Mucosa of descending colon (tissue), 3 donors: Measurements from ENCODE around the gene GLUD1. TPM values are rescaled to one million over a fixed set of nuclear protein-coding genes. Genes with fewer than 3 reads are reported as not detected.
"Not testable (repeated sequence)": the region's sequence is repeated elsewhere in the genome, so short reads cannot be mapped to it uniquely, and the experiment has no call there.

Experiments used
- ATAC-seq: fragments of 200-7000 bp; cut with Tn5 transposase; one replicate; pipeline ENCODE4 v1.9.1; 2020; ENCODE audit warnings: mild to moderate bottlenecking, moderate library complexity
- DNase-seq, 3 donors: peaks; one replicate each; pipeline ENCODE4 v3.0.0-alpha.2; 2020
- H3K36me3 ChIP-seq: fragments of 200-600 bp; one replicate; pipeline ENCODE4 v1.8.0; 2021; ENCODE audit warnings: low read depth, mild to moderate bottlenecking
- H3K4me1 ChIP-seq: fragments of 200-600 bp; one replicate; pipeline ENCODE4 v1.8.0; 2021; ENCODE audit warnings: low read depth, mild to moderate bottlenecking
- H3K4me3 ChIP-seq: fragments of 200-600 bp; one replicate; pipeline ENCODE4 v1.8.0; 2021; ENCODE audit warnings: mild to moderate bottlenecking
- H3K9me3 ChIP-seq: fragments of 200-600 bp; one replicate; pipeline ENCODE4 v1.8.0; 2021; ENCODE audit warnings: mild to moderate bottlenecking
- intact Hi-C, 2 donors: fragments of 100-400 bp; cut with DNase I in 1 of 2; cut with micrococcal nuclease in 1 of 2; formaldehyde crosslinking; loops; one replicate each; pipeline versions ENCODE4 v1.11.0 to v1.11.1; 2022; cut with DNase I, micrococcal nuclease
- total RNA-seq, 3 donors: library from RNA; stranded (reverse); fragmentation: NEBNext Ultra II Directional in 2 of 3; extraction: Animal tissue kit (Norgen Biotek cat#: 25700) in 2 of 3; gene quantifications; one replicate each; pipeline versions ENCODE4 v1.2.1 to v1.2.4, GENCODE V29; 2021 to 2023
- TF ChIP-seq, protein P1 (sequence below): fragments of 200-600 bp; IDR thresholded peaks from one replicate; pipeline ENCODE4 v1.8.0; 2022; ENCODE audit warnings: antibody characterized with exemption, mild to moderate bottlenecking
- donor health status: DM: no; HTN: no; CAD: no; lungs with moderate emphysema.
- donor health status: DM: no; HTN: no; CAD: no.
- donor health status: DM: no; HTN: yes; CAD: no.

The GLUD1 gene
- total RNA-seq, 3 donors from 2014 or later: 114 to 141 (median 131) TPM

DNA sequence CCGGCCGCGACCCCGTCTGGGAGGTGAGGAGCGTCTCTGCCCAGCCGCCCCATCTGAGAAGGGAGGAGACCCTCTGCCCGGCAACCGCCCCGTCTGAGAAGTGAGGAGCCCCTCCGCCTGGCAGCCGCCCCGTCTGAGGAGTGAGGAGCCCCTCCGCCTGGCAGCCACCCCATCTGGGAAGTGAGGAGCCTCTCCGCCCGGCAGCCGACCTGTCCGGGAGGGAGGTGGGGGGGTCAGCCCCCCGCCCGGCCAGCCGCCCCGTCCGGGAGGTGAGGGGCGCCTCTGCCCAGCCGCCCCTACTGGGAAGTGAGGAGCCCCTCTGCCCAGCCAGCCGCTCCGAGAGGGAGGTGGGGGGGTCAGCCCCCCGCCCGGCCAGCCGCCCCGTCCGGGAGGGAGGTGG lies 14.0 kb downstream of the GLUD1 start:
- H3K36me3 ChIP-seq, H3K4me1 ChIP-seq, ATAC-seq, intact Hi-C loops, H3K9me3 ChIP-seq, DNase-seq, H3K4me3 ChIP-seq: not testable (repeated sequence)

- TF ChIP-seq, protein P1, sequence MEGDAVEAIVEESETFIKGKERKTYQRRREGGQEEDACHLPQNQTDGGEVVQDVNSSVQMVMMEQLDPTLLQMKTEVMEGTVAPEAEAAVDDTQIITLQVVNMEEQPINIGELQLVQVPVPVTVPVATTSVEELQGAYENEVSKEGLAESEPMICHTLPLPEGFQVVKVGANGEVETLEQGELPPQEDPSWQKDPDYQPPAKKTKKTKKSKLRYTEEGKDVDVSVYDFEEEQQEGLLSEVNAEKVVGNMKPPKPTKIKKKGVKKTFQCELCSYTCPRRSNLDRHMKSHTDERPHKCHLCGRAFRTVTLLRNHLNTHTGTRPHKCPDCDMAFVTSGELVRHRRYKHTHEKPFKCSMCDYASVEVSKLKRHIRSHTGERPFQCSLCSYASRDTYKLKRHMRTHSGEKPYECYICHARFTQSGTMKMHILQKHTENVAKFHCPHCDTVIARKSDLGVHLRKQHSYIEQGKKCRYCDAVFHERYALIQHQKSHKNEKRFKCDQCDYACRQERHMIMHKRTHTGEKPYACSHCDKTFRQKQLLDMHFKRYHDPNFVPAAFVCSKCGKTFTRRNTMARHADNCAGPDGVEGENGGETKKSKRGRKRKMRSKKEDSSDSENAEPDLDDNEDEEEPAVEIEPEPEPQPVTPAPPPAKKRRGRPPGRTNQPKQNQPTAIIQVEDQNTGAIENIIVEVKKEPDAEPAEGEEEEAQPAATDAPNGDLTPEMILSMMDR: no peak
- intact Hi-C loops: no loop called here
- no peaks in the 10 kb centered on the region for H3K9me3 ChIP-seq
- DNase-seq (no peak), ATAC-seq (no peak)
- no peak overlapping the region for H3K4me3 ChIP-seq
- peaks cover 4% of the 10 kb centered on the region for H3K4me1 ChIP-seq
- H3K36me3 ChIP-seq: no peaks in the 10 kb centered on the region
Observed at GRCh38 chr10:87079106-87079836, 15.4 kb downstream of the GLUD1 start.

DNA sequence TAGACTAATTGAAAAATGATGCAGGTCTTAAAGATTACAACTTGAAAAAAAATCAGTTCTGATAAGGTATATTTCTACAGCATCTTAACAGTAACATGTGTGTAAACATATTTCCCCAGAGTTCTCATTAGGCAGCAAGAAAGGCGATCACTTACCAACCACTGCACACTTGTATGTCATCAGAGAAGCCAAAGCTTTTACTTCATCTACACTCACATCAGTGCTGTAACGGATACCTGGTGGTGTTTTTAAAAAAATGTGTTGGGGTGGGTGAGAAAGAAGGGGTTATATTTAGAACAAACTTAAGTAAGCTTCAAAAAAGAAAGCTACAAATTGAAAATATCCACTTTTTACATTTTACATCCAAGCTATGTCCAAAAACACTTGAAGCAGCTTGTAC lies 18.2 kb downstream of the GLUD1 start:
- H3K9me3 ChIP-seq, ATAC-seq, H3K4me3 ChIP-seq, intact Hi-C loops, H3K36me3 ChIP-seq, H3K4me1 ChIP-seq, DNase-seq: not testable (repeated sequence)

GRCh38 chr10:87072449-87072848 lies 22.2 kb downstream of the GLUD1 start:
- H3K36me3 ChIP-seq: peaks cover 6% of the 10 kb centered on the region

DNA sequence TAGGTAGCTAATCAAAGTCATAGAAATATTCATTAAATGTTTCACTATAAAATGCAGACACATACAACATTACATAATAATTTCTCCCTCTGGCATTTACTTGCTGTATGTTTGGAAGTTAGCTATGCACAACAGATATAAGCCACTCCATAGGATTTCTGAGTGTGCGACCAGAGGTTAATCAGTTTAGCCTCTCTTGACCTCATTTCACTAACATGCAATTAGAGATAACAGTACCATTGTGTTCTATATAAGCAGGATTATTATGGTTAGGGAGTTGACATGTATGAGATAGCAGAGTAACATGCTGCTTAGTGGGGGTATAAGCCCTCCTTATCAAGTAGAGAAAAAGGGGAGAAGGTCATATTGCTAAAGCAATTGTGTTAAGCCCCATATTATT lies 26.4 kb downstream of the GLUD1 start:
- TF ChIP-seq, protein P1: no peak
- no peak for ATAC-seq
- H3K9me3 ChIP-seq: no peaks in the 10 kb centered on the region
- no peak overlapping the region for H3K4me3 ChIP-seq
- H3K4me1 ChIP-seq: no peaks in the 10 kb centered on the region
- intact Hi-C loops: no loop called here
- peaks cover 3% of the 10 kb centered on the region for H3K36me3 ChIP-seq
- no peak for DNase-seq

More at GRCh38 chr10:87072449-87072848, 22.2 kb downstream of the GLUD1 start:
- TF ChIP-seq, protein P1: no peak
- H3K4me3 ChIP-seq: no peak overlapping the region
- DNase-seq (no peak), ATAC-seq (no peak)
- H3K9me3 ChIP-seq: no peaks in the 10 kb centered on the region
- intact Hi-C loops: no loop called here
- H3K4me1 ChIP-seq: no peaks in the 10 kb centered on the region

DNA sequence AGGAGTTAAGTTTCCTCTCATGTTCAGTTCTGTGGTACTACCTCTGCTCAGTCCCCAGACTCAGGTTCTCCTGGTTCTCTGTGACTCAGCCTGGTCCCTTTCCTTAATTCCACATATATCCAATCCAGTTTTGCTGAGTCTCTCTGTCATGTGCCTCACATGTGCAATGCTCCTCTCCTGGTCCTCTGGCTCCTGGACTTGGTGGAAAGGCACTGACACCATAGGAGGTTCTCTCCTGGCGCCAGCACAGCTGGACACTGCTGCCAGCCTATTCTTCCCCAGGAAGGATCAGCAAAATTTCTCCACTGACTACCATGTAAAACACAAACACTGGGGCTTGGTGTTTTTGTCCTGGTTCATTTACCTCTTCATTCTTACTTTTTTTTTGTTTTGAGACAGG lies 27.8 kb downstream of the GLUD1 start:
- no peaks in the 10 kb centered on the region for H3K4me1 ChIP-seq
- H3K36me3 ChIP-seq: peaks cover 3% of the 10 kb centered on the region
- TF ChIP-seq, protein P1: no peak
- DNase-seq: no peak
- no peak overlapping the region for H3K4me3 ChIP-seq
- no peak for ATAC-seq
- intact Hi-C loops: no loop called here
- H3K9me3 ChIP-seq: no peaks in the 10 kb centered on the region

GRCh38 chr10:87066178-87066577 lies 28.5 kb downstream of the GLUD1 start:
- Histone ChIP-seq H3K4me3 (no peak overlapping the region), H3K4me1 (no peaks in the 10 kb centered on the region), H3K36me3 (peaks cover 3% of the 10 kb centered on the region), H3K9me3 (no peaks in the 10 kb centered on the region)
- intact Hi-C loops: no loop called here
- TF ChIP-seq, protein P1: no peak
- ATAC-seq (no peak), DNase-seq (no peak)
